ENCODE measurements around the gene PHACTR3. TPM values are rescaled to one million over a fixed set of nuclear protein-coding genes. Genes with fewer than 3 reads are reported as not detected.

PHACTR3 gene
- total RNA-seq, 2 donors from 2014 or later = 0.52 TPM; not detected in 1

GRCh38 chr20:59784365-59784764, 180.0 kb downstream of the PHACTR3 start:
- H3K4me1 Mint-ChIP-seq = no peaks in the 10 kb centered on the region
- H3K27me3 Mint-ChIP-seq = peaks cover 28% of the 10 kb centered on the region
- ATAC-seq (no peak), DNase-seq (no peak)
- no peak overlapping the region for H3K27ac Mint-ChIP-seq
- no peaks in the 10 kb centered on the region for H3K36me3 Mint-ChIP-seq (ENCODE audit: low read depth)
- H3K9me3 ChIP-seq (ENCODE audit: control insufficient read depth, low read length, poor library complexity, severe bottlenecking) = no peaks in the 10 kb centered on the region
- no peak overlapping the region for H3K4me3 Mint-ChIP-seq

DNA sequence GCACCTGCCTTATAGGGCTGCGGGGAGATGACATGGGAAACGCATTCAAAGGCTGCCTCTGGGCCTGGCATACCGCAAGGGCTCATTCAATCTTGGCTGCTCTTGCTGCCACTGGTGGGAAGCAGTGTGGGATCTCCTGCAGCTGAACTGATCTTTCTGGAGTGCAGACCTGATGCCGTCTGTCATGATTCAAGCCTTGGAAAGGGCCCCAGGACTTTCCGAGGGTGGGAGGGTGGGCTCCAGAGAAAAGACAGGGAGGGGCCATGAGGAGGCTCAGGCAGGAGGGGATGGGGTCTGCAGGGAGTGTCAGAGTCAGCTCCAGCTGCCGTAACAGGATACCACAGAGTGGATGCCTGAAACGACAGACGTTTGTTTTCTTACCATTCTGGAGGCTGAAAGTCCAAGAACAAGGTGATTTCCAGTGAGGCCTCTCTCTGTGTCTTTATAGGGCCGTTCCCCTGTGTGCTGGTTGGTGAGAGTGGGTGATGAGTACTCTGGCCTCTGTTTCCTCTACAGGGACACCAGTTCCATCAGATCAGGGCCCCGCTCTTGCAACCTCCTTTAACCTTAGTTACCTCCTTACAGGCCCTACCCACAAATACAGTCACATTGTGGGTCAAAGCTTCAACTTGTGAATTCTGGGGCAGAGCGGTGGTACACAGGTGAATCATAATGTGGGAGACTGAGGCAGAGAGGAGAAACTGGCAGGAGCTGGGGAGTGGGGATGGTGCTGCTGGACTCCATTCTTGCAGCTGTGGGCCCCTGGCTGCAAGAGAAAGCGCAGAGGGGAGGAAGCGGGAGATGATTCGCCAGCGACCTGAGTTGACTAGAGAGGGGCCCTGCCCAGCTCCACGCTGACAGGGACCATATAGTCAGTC, 180.7 kb downstream of the PHACTR3 start:
- Mint-ChIP-seq H3K36me3 (ENCODE audit: low read depth) (no peaks in the 10 kb centered on the region), H3K27me3 (peaks cover 29% of the 10 kb centered on the region), H3K27ac (no peak overlapping the region), H3K4me3 (no peak overlapping the region), H3K4me1 (no peaks in the 10 kb centered on the region)
- no peaks in the 10 kb centered on the region for H3K9me3 ChIP-seq (ENCODE audit: control insufficient read depth, low read length, poor library complexity, severe bottlenecking)
- ATAC-seq = no peak
- DNase-seq = no peak

DNA sequence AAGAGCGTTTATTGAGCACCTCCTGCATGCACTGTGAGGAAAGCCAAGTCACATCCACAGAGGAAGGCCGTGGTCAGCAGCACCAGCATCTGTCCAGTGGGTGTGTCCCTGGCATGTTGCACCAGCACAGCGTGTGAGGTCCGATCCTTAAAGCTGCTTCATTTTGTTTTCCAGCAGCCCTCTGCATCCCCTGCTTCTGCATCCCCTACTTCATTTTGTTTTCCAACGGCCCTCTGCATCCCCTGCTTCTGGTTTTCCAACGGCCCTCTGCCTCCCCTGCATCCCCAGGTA, 181.3 kb downstream of the PHACTR3 start:
- H3K9me3 ChIP-seq (ENCODE audit: control insufficient read depth, low read length, poor library complexity, severe bottlenecking) = no peaks in the 10 kb centered on the region
- Mint-ChIP-seq H3K36me3 (ENCODE audit: low read depth) (no peaks in the 10 kb centered on the region), H3K27me3 (peaks cover 33% of the 10 kb centered on the region), H3K4me3 (no peak overlapping the region), H3K27ac (no peak overlapping the region), H3K4me1 (no peaks in the 10 kb centered on the region)
- ATAC-seq (no peak), DNase-seq (no peak)

- no peak for DNase-seq
- H3K27ac Mint-ChIP-seq = no peak overlapping the region
- H3K27me3 Mint-ChIP-seq = peaks cover 33% of the 10 kb centered on the region
- H3K36me3 Mint-ChIP-seq (ENCODE audit: low read depth) = no peaks in the 10 kb centered on the region
- no peaks in the 10 kb centered on the region for H3K9me3 ChIP-seq (ENCODE audit: control insufficient read depth, low read length, poor library complexity, severe bottlenecking)
- no peak overlapping the region for H3K4me3 Mint-ChIP-seq
- no peak for ATAC-seq
- no peaks in the 10 kb centered on the region for H3K4me1 Mint-ChIP-seq
Observed at GRCh38 chr20:59785986-59786795, 181.9 kb downstream of the PHACTR3 start.

GRCh38 chr20:59786801-59787537, 182.6 kb downstream of the PHACTR3 start:
- DNase-seq (no peak), ATAC-seq (no peak)
- Mint-ChIP-seq H3K4me3 (no peak overlapping the region), H3K27me3 (peaks cover 33% of the 10 kb centered on the region), H3K4me1 (no peaks in the 10 kb centered on the region), H3K36me3 (ENCODE audit: low read depth) (no peaks in the 10 kb centered on the region), H3K27ac (no peak overlapping the region)
- no peaks in the 10 kb centered on the region for H3K9me3 ChIP-seq (ENCODE audit: control insufficient read depth, low read length, poor library complexity, severe bottlenecking)

DNA sequence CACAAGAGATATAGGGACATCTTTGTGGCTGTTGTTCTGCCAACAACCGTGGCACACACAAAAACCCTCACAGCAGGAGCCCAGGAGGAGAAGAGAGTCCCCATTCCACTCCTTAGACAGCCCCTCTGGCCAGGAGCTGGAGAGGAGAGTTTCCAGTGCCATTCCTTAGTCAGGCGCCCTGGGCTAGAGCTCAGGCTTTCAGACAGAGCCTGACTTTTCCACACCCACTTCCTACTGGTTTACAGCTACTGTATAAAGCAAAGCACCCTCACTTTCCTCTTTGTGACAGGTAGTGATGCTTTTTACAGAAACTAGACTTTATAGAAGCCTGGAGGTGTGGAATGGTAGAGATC, 183.2 kb downstream of the PHACTR3 start:
- Mint-ChIP-seq H3K27me3 (peaks cover 33% of the 10 kb centered on the region), H3K36me3 (ENCODE audit: low read depth) (no peaks in the 10 kb centered on the region), H3K4me1 (no peaks in the 10 kb centered on the region), H3K27ac (no peak overlapping the region), H3K4me3 (no peak overlapping the region)
- DNase-seq = no peak
- ATAC-seq = no peak
- no peaks in the 10 kb centered on the region for H3K9me3 ChIP-seq (ENCODE audit: control insufficient read depth, low read length, poor library complexity, severe bottlenecking)

DNA sequence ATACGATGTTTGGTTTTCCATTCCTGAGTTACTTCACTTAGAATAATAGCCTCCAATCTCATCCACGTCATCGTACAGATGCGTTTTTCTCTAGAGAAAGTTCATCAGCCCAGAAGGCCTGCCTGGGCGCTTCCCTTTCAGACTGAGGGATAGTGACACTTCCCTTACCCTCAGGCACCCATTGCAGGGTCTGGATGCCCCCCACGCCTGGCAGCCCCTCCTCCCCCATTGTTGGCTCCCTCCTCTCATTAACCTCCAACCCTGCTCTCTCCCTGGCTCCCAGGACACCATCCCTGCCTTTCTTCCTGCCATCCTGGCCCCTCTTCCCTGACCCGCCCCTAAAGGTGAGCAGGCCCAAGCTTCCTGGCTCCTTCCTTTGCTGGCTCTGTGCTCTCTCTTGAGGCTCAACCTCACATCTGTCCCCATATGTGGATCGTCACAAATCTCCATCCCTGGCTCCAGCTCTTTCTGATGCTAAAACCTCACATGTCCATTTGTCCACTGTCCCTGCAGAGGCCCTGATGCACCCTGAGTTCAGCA, 183.9 kb downstream of the PHACTR3 start:
- DNase-seq (no peak), ATAC-seq (no peak)
- Mint-ChIP-seq H3K4me1 (no peaks in the 10 kb centered on the region), H3K27ac (no peak overlapping the region), H3K27me3 (peaks cover 33% of the 10 kb centered on the region), H3K36me3 (ENCODE audit: low read depth) (no peaks in the 10 kb centered on the region), H3K4me3 (peak overlapping the region; percentile 1)
- H3K9me3 ChIP-seq (ENCODE audit: control insufficient read depth, low read length, poor library complexity, severe bottlenecking) = no peaks in the 10 kb centered on the region

- no peak for ATAC-seq
- no peaks in the 10 kb centered on the region for H3K4me1 Mint-ChIP-seq
- no peak overlapping the region for H3K4me3 Mint-ChIP-seq
- H3K27ac Mint-ChIP-seq = no peak overlapping the region
- H3K9me3 ChIP-seq (ENCODE audit: control insufficient read depth, low read length, poor library complexity, severe bottlenecking) = no peaks in the 10 kb centered on the region
- no peak for DNase-seq
- peaks cover 33% of the 10 kb centered on the region for H3K27me3 Mint-ChIP-seq
- H3K36me3 Mint-ChIP-seq (ENCODE audit: low read depth) = no peaks in the 10 kb centered on the region
Observed at GRCh38 chr20:59788811-59789397, 184.6 kb downstream of the PHACTR3 start.

DNA sequence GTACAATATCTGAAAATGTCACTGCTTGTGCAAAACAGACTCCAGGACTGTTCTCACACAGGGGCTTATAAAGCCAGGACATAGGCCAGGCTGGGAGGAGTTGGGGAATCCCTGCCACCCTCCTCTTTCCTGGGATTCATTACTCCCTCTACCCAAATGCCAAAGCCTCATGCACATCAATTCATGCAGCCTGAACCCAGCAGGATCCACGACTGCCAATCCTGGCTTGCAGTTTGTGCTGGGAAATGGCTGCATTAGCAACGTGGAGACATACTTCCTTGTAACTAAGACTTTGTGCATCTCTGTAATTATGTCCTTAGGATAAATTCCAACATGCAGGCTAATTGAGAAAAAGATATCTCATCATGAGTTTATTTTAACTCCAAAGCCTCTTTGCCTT, 185.3 kb downstream of the PHACTR3 start:
- no peaks in the 10 kb centered on the region for H3K9me3 ChIP-seq (ENCODE audit: control insufficient read depth, low read length, poor library complexity, severe bottlenecking)
- ATAC-seq = no peak
- no peak overlapping the region for H3K27ac Mint-ChIP-seq
- H3K27me3 Mint-ChIP-seq = peaks cover 33% of the 10 kb centered on the region
- no peak overlapping the region for H3K4me3 Mint-ChIP-seq
- no peak for DNase-seq
- H3K36me3 Mint-ChIP-seq (ENCODE audit: low read depth) = no peaks in the 10 kb centered on the region
- H3K4me1 Mint-ChIP-seq = no peaks in the 10 kb centered on the region

- no peaks in the 10 kb centered on the region for H3K36me3 Mint-ChIP-seq (ENCODE audit: low read depth)
- no peaks in the 10 kb centered on the region for H3K9me3 ChIP-seq (ENCODE audit: control insufficient read depth, low read length, poor library complexity, severe bottlenecking)
- DNase-seq = no peak
Observed at GRCh38 chr20:59790346-59790745, 186.0 kb downstream of the PHACTR3 start.

GRCh38 chr20:59792300-59792699, 188.0 kb downstream of the PHACTR3 start:
- H3K9me3 ChIP-seq (ENCODE audit: control insufficient read depth, low read length, poor library complexity, severe bottlenecking) = peaks cover 7% of the 10 kb centered on the region
- Mint-ChIP-seq H3K27me3 (peaks cover 26% of the 10 kb centered on the region), H3K36me3 (ENCODE audit: low read depth) (no peaks in the 10 kb centered on the region), H3K27ac (no peak overlapping the region), H3K4me3 (no peak overlapping the region), H3K4me1 (no peaks in the 10 kb centered on the region)
- no peak for ATAC-seq
- no peak for DNase-seq

More at GRCh38 chr20:59790346-59790745, 186.0 kb downstream of the PHACTR3 start:
- Mint-ChIP-seq H3K27me3 (peaks cover 33% of the 10 kb centered on the region), H3K27ac (no peak overlapping the region), H3K4me3 (no peak overlapping the region), H3K4me1 (no peaks in the 10 kb centered on the region)
- no peak for ATAC-seq

- Mint-ChIP-seq H3K27ac (no peak overlapping the region), H3K27me3 (peaks cover 9% of the 10 kb centered on the region), H3K4me1 (no peaks in the 10 kb centered on the region), H3K4me3 (no peak overlapping the region), H3K36me3 (ENCODE audit: low read depth) (no peaks in the 10 kb centered on the region)
- peaks cover 7% of the 10 kb centered on the region for H3K9me3 ChIP-seq (ENCODE audit: control insufficient read depth, low read length, poor library complexity, severe bottlenecking)
- ATAC-seq (no peak), DNase-seq (no peak)
Observed at GRCh38 chr20:59794555-59794954, 190.2 kb downstream of the PHACTR3 start.

GRCh38 chr20:59800309-59800708, 196.0 kb downstream of the PHACTR3 start:
- H3K4me1 Mint-ChIP-seq = no peaks in the 10 kb centered on the region
- H3K27me3 Mint-ChIP-seq = peaks cover 17% of the 10 kb centered on the region
- no peak for ATAC-seq

More at GRCh38 chr20:59800309-59800708, 196.0 kb downstream of the PHACTR3 start:
- H3K9me3 ChIP-seq (ENCODE audit: control insufficient read depth, low read length, poor library complexity, severe bottlenecking) = peaks cover 13% of the 10 kb centered on the region
- Mint-ChIP-seq H3K36me3 (ENCODE audit: low read depth) (peaks cover 3% of the 10 kb centered on the region), H3K4me3 (no peak overlapping the region), H3K27ac (no peak overlapping the region)
- no peak for DNase-seq

Data from T-helper 17 cell (primary cell).